Astrocyte of the cerebellum (primary cell): ENCODE results near the gene RAPGEF2.
"Not testable (repeated sequence)": the region's sequence is repeated elsewhere in the genome, so short reads cannot be mapped to it uniquely, and the experiment has no call there.

Experiments used
- DNase-seq: peaks from one replicate; pipeline ENCODE4 v3.0.0-alpha.2; 2011; ENCODE audit warnings: low read depth
- H3K4me3 ChIP-seq: 2 replicates; pipeline ENCODE4 v1.5.1; 2011; ENCODE audit warnings: mild to moderate bottlenecking, low read depth, low read length, moderate library complexity
- in situ Hi-C: cut with HindIII; loops from 2 replicates; pipeline ENCODE4 v1.10.0; 2017; ENCODE audit warnings: low sequenced_read_pairs
- TF ChIP-seq, protein P1 (sequence below): IDR thresholded peaks from 2 replicates; pipeline ENCODE4 v1.5.1; 2012; ENCODE audit warnings: low read length, low read depth, moderate library complexity, mild to moderate bottlenecking; ENCODE audit errors: missing control alignments

RAPGEF2 gene

DNA sequence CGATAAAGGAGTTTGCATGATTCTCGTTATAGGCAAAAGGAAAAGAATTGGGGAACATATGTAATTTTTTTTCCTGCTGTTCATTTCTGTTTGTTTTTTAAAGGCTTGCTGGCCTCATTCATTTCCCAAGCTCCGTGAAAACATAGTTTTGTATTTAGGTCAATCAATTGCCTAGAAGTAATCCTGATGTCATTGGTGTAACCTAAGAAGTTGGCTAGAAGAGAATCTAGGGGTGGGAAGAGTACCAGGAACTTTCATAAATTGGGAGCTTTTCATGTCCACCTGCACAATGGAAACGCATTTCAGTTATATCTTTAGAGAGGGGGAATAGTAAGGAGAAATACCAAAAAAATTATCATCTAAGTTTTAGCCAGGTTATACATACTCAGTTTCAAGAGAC lies 3.8 kb downstream of the RAPGEF2 start:
- TF ChIP-seq, protein P1, sequence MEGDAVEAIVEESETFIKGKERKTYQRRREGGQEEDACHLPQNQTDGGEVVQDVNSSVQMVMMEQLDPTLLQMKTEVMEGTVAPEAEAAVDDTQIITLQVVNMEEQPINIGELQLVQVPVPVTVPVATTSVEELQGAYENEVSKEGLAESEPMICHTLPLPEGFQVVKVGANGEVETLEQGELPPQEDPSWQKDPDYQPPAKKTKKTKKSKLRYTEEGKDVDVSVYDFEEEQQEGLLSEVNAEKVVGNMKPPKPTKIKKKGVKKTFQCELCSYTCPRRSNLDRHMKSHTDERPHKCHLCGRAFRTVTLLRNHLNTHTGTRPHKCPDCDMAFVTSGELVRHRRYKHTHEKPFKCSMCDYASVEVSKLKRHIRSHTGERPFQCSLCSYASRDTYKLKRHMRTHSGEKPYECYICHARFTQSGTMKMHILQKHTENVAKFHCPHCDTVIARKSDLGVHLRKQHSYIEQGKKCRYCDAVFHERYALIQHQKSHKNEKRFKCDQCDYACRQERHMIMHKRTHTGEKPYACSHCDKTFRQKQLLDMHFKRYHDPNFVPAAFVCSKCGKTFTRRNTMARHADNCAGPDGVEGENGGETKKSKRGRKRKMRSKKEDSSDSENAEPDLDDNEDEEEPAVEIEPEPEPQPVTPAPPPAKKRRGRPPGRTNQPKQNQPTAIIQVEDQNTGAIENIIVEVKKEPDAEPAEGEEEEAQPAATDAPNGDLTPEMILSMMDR: no peak
- H3K4me3 ChIP-seq: no peak overlapping the region
- peak; percentile 9 for DNase-seq
- in situ Hi-C loops: no loop called here

DNA sequence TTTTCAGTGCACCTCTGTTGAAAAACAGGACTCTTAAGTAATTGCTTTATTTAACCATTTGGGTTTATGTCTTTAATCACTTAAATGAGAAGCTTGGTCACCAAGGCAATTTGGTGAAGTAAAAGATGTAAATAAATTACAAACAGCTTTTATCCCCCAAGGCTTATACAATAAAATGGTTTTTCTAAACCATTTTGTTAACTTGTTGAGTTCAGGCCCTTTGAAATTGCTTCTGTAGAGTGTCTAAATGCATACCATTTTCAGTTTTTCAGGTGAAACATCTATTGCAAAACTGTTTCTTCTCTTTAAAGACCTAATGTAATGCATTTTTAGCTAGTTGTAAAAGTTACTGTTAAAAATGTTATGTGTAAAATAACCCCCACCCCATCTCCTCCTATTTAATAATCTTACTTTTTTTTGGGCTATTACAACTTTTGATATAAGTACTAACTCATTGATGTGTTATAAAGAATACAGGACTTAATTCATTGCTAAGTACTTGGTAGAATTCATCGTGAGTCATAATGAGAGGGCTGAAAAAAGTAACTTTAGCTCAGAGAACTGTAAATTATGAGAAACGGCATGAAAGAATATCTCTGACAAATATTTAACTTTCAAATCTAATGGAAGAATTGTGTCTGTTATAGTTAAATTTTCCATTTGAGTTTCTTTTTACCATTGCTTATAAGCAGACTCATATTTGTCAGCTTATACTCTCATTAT lies 4.5 kb downstream of the RAPGEF2 start:
- TF ChIP-seq, protein P1: no peak
- in situ Hi-C loops: no loop called here
- no peak overlapping the region for H3K4me3 ChIP-seq
- no peak for DNase-seq

DNA sequence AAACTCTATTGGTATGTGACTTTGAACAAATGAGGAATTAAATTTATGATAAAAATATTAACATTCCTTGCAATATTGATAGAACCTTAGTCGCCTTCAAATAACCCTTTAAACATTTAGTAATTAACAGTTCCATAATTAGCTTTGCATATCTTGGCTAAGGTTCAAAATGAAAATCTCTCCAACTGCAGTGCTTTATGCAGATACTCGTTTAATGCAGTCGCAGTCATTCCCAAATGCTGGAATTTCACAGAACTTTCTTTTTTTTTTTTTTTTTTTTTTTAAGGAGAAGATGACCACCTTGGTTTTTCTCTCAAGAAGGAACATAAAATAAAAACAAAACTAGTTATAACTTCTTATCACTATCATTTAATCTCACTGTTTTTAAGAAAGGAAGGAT lies 5.2 kb downstream of the RAPGEF2 start:
- TF ChIP-seq, protein P1: no peak
- H3K4me3 ChIP-seq: no peak overlapping the region
- in situ Hi-C loops: no loop called here
- DNase-seq: no peak

DNA sequence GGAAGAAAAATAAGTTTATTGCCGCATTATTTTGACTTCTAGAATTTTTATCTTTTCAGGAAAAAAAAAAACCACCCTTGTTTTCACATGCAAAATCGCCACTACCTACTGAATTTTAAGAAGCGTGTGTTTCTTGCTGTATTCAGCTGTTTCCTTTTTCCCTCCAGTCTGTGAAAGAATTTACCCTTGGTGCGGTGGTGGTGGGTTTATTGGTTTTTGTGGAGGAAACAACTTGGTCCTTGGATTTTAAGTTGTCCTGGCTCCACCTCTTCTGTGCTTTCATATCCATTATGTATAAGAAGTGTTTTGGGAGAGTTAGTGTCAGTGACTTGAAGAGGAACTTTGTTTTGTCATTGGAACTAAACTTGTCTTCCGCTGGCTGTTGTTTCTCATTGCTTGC lies 8.1 kb downstream of the RAPGEF2 start:
- no peak overlapping the region for H3K4me3 ChIP-seq
- no peak for DNase-seq
- TF ChIP-seq, protein P1: no peak
- in situ Hi-C loops: no loop called here

DNA sequence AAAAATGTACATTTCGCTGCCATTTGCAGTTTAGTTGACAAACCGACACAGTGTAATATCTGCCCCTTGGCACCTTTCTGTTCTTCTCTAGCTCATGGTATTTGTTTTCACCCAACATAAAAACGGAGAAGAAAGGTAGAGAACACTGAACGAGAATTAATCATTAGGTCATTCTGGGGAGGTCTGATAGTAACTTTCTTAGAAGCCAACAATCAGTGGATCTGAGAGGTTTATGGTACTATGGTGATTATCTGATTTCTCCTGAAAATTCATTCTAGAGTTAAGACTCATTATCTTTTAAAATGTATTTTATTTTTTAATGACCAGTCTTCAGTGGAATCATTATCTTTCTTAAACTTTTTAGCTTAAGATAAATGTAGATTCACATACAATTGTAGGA lies 8.5 kb downstream of the RAPGEF2 start:
- in situ Hi-C loops: no loop called here
- DNase-seq: no peak
- TF ChIP-seq, protein P1: no peak
- no peak overlapping the region for H3K4me3 ChIP-seq

DNA sequence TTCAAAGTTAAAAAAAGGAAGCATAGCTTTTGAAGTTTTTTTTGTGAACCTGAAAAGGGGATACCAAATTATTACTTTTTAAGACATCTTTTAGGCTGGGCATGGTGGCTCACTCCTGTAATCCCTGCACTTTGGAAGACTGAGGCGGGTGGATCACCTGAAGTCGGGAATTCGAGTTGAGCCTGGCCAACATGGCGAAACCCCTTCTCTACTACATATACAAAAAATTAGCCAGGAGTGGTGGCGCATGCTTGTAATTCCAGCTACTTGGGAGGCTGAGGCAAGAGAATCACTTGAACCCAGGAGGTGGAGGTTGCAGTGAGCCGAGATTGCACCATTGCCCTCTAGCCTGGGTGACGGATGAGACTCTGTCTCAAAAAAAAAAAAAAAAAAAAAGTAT lies 10.5 kb downstream of the RAPGEF2 start:
- H3K4me3 ChIP-seq, DNase-seq, in situ Hi-C loops: not testable (repeated sequence)

DNA sequence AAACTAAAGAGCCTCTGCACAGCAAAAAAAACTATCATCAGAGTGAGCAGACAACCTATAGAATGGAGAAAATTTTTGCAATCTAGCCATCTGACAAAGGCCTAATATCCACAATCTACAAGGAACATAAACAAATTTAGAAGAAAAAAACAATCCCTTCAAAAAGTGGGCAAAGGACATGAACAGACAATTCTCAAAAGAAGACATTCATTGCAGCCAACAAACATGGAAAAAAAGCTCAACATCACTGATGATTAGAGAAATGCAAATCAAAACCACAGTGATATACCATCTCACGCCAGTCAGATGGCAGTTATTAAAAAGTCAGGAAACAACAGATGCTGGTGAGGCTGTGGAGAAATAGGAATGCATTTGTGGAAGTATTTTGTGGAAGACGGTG lies 13.2 kb downstream of the RAPGEF2 start:
- DNase-seq, H3K4me3 ChIP-seq, in situ Hi-C loops: not testable (repeated sequence)

DNA sequence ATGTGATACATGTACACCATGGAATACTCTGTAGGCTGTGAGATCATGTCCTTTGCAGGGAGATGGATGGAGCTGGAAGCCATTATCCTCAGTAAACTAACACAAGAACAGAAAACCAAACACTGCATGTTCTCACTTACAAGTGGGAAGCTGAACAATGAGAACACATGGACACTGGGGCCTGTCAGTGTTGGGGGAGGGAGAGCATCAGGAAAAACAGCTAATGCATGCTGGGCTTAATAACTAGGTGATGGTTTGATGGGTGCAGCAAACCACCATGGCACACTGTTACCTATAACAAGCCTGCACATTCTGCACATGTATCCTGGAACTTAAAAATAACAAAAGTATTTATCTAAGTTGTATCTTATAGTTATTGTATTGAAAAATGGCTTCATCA lies 13.8 kb downstream of the RAPGEF2 start:
- in situ Hi-C loops, H3K4me3 ChIP-seq, DNase-seq: not testable (repeated sequence)
